H1 (cell line): ENCODE measurements around the gene TBC1D9B. TPM values are rescaled to one million over a fixed set of nuclear protein-coding genes. Genes with fewer than 3 reads are reported as not detected.

Source experiments
- CBX5 ChIP-seq: fragments of 300-800, 300-1000 bp; sonication (generic); IDR thresholded peaks from 2 replicates; pipeline ENCODE4 v1.7.1; 2016; ENCODE audit warnings: antibody characterized with exemption, low read length, low read depth
- KDM1A ChIP-seq: fragments of 200-600, 300-600 bp; sonication (generic); IDR thresholded peaks from 2 replicates; pipeline ENCODE4 v1.7.1; 2016; ENCODE audit warnings: mild to moderate bottlenecking, low read length, borderline replicate concordance
- KDM5A ChIP-seq: fragments of 200-600 bp; IDR thresholded peaks from 2 replicates; pipeline ENCODE4 v1.7.1; 2012; ENCODE audit warnings: mild to moderate bottlenecking, low read length, inconsistent platforms, mixed read lengths
- polyA plus RNA-seq, 7 experiments: library from polyadenylated mRNA; depleted of rRNA in 3 of 7; stranded (reverse) in 5 of 7; unstranded in 2 of 7; fragments of >200 nt in 5 of 7; fragments of 200-250 nt in 2 of 7; gene quantifications; 1 replicate in 5 of 7; 2 replicates in 1 of 7; 4 replicates in 1 of 7; pipeline versions ENCODE4 v1.2.1 to v1.2.3, GENCODE V29; 2011 to 2013; ENCODE audit warnings: missing spikeins in 2 of 7, mixed read lengths in 2 of 7
- total RNA-seq: library from RNA; stranded (reverse); fragmentation: NEBNext Ultra II Directional; extraction: Animal tissue kit (Norgen Biotek cat#: 25700); gene quantifications from 2 replicates; pipeline ENCODE4 v1.2.1, GENCODE V29; 2021

Gene TBC1D9B
- total and polyA plus RNA-seq, 2 of the 8 experiments (the other 6 are each of a cell fraction or from before 2014, with no cell fraction given) = 33.6 to 57.1 TPM

DNA sequence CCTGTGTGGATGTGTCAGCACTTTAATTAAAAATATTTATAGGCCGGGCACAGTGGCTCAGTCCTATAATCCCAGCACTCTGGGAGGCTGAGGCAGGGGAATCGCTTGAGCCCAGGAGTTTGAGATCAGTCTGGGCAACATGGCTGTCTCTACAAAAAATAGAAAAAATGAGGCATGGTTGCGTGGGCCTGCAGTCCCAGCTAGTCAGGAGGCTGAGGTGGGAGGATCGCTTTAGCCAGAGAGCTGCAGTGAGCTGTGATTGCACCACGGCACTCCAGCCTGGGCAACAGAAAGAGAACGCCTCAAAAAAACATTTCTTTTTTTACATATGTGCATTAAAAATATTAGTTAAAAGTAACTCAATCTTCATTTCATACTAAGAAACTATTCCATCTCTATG is 6.2 kb downstream of the TBC1D9B start (continued):
- no peak for TF ChIP-seq KDM1A
- no peak for TF ChIP-seq CBX5
- TF ChIP-seq KDM5A = no peak
